H9 (cell line): ENCODE measurements around the gene GPR82. TPM values are rescaled to one million over a fixed set of nuclear protein-coding genes. Genes with fewer than 3 reads are reported as not detected.

Source experiments
- DNase-seq: peaks from one replicate; pipeline ENCODE4 v3.0.0-alpha.2; 2017
- H2AFZ ChIP-seq: one replicate; pipeline ENCODE4 v1.6.1; 2013; ENCODE audit warnings: mild to moderate bottlenecking, low read length, control low read depth, moderate library complexity
- H2AK5ac ChIP-seq: 2 replicates; pipeline ENCODE4 v1.6.1; 2013; ENCODE audit warnings: low read length, control low read depth, mixed read lengths; ENCODE audit not compliant: insufficient read length
- H2BK120ac ChIP-seq: one replicate; pipeline ENCODE4 v1.6.1; 2013; ENCODE audit warnings: low read depth, mild to moderate bottlenecking, low read length, control low read depth, inconsistent platforms; ENCODE audit not compliant: poor library complexity, severe bottlenecking
- H2BK12ac ChIP-seq: 2 replicates; pipeline ENCODE4 v1.6.1; 2013; ENCODE audit warnings: low read length, control low read depth, mixed read lengths, low read depth; ENCODE audit not compliant: insufficient read length
- H2BK15ac ChIP-seq: 2 replicates; pipeline ENCODE4 v1.6.1; 2013; ENCODE audit warnings: low read depth, low read length, control low read depth
- H2BK20ac ChIP-seq: one replicate; pipeline ENCODE4 v1.6.1; 2013; ENCODE audit warnings: low read depth, mild to moderate bottlenecking, low read length, control low read depth, inconsistent platforms; ENCODE audit not compliant: poor library complexity, severe bottlenecking
- H2BK5ac ChIP-seq: 2 replicates; pipeline ENCODE4 v1.6.1; 2013; ENCODE audit warnings: low read length, control low read depth, mixed read lengths; ENCODE audit not compliant: insufficient read length
- H3K14ac ChIP-seq: 2 replicates; pipeline ENCODE4 v1.6.1; 2013; ENCODE audit warnings: low read length, control low read depth; ENCODE audit not compliant: insufficient read depth
- H3K18ac ChIP-seq: 2 replicates; pipeline ENCODE4 v1.6.1; 2013; ENCODE audit warnings: low read depth, mild to moderate bottlenecking, mixed read lengths, low read length, control low read depth; ENCODE audit not compliant: insufficient read length
- H3K23ac ChIP-seq: 2 replicates; pipeline ENCODE4 v1.6.1; 2013; ENCODE audit warnings: low read length, control low read depth, mixed read lengths, low read depth; ENCODE audit not compliant: insufficient read length
- H3K23me2 ChIP-seq: 2 replicates; pipeline ENCODE4 v1.6.1; 2013; ENCODE audit warnings: low read depth, mild to moderate bottlenecking, mixed read lengths, low read length, control low read depth; ENCODE audit not compliant: insufficient read length, poor library complexity, severe bottlenecking
- H3K27ac ChIP-seq: 2 replicates; pipeline ENCODE4 v1.5.1; 2013; ENCODE audit warnings: low read length, control low read depth, mixed read lengths, low read depth; ENCODE audit not compliant: insufficient read length
- H3K27me3 ChIP-seq: 2 replicates; pipeline ENCODE4 v1.6.1; 2013; ENCODE audit warnings: low read length, control low read depth, inconsistent platforms; ENCODE audit not compliant: insufficient read depth
- H3K4ac ChIP-seq: 2 replicates; pipeline ENCODE4 v1.6.1; 2013; ENCODE audit warnings: low read depth, mild to moderate bottlenecking, control low read depth, inconsistent platforms, low read length, moderate library complexity
- H3K4me1 ChIP-seq: 2 replicates; pipeline ENCODE4 v1.6.1; 2013; ENCODE audit warnings: low read length, control low read depth, inconsistent platforms; ENCODE audit not compliant: insufficient read depth
- H3K4me2 ChIP-seq: 2 replicates; pipeline ENCODE4 v1.6.1; 2013; ENCODE audit warnings: low read length, control low read depth, mixed read lengths; ENCODE audit not compliant: insufficient read length, insufficient read depth
- H3K56ac ChIP-seq: 2 replicates; pipeline ENCODE4 v1.6.1; 2013; ENCODE audit warnings: low read depth, mild to moderate bottlenecking, mixed read lengths, low read length, control low read depth; ENCODE audit not compliant: insufficient read length
- H3K79me1 ChIP-seq: 2 replicates; pipeline ENCODE4 v1.6.1; 2013; ENCODE audit warnings: low read depth, mild to moderate bottlenecking, moderate library complexity, low read length, control low read depth, inconsistent platforms; ENCODE audit not compliant: insufficient read depth, poor library complexity, severe bottlenecking
- H3K79me2 ChIP-seq: 2 replicates; pipeline ENCODE4 v1.6.1; 2013; ENCODE audit warnings: low read length, control low read depth, inconsistent platforms; ENCODE audit not compliant: insufficient read depth
- H3K9ac ChIP-seq: 2 replicates; pipeline ENCODE4 v1.6.1; 2013; ENCODE audit warnings: low read length, control low read depth, mixed read lengths; ENCODE audit not compliant: insufficient read length; ENCODE audit errors: extremely low read depth
- H3K9me3 ChIP-seq: one replicate; pipeline ENCODE4 v1.6.1; 2013; ENCODE audit warnings: low read depth, low read length, inconsistent platforms; ENCODE audit not compliant: control insufficient read depth
- H3T11ph ChIP-seq: one replicate; pipeline ENCODE4 v1.6.1; 2013; ENCODE audit warnings: mild to moderate bottlenecking, low read length, control low read depth, inconsistent platforms
- H4K20me1 ChIP-seq: one replicate; pipeline ENCODE4 v1.6.1; 2013; ENCODE audit not compliant: control insufficient read depth, insufficient read length, insufficient read depth
- H4K5ac ChIP-seq: 2 replicates; pipeline ENCODE4 v1.6.1; 2013; ENCODE audit warnings: low read depth, mild to moderate bottlenecking, mixed read lengths, low read length, control low read depth; ENCODE audit not compliant: insufficient read length
- H4K8ac ChIP-seq: replicated peaks from 2 replicates; pipeline ENCODE4 v1.6.1; 2013; ENCODE audit warnings: low read length, control low read depth, mixed read lengths, low read depth; ENCODE audit not compliant: insufficient read length
- H4K91ac ChIP-seq: 2 replicates; pipeline ENCODE4 v1.6.1; 2013; ENCODE audit warnings: low read depth, mild to moderate bottlenecking, moderate library complexity, mixed read lengths, low read length, control low read depth; ENCODE audit not compliant: insufficient read length
- H3K27ac Mint-ChIP-seq, 3 experiments: 2 replicates in 2 of 3; 3 replicates in 1 of 3; pipeline ENCODE4 v1.8.0; 2020 to 2021; ENCODE audit warnings: mixed read lengths in 3 of 3, mild to moderate bottlenecking in 1 of 3, moderate library complexity in 1 of 3
- H3K27me3 Mint-ChIP-seq: 2 replicates; pipeline ENCODE4 v1.8.0; 2021; ENCODE audit warnings: low read depth, mild to moderate bottlenecking, moderate library complexity, mixed read lengths
- H3K36me3 Mint-ChIP-seq, 3 experiments: 2 replicates in 2 of 3; 3 replicates in 1 of 3; pipeline ENCODE4 v1.8.0; 2020 to 2021; ENCODE audit warnings: low read depth in 3 of 3, mixed read lengths in 3 of 3; ENCODE audit not compliant: insufficient read depth in 1 of 3
- H3K4me1 Mint-ChIP-seq, 2 experiments: 2 replicates each; pipeline ENCODE4 v1.8.0; 2020; ENCODE audit warnings: mixed read lengths in 2 of 2
- H3K4me3 Mint-ChIP-seq, 2 experiments: 2 replicates in 1 of 2; 3 replicates in 1 of 2; pipeline ENCODE4 v1.8.0; 2020 to 2021; ENCODE audit warnings: mild to moderate bottlenecking in 2 of 2, mixed read lengths in 2 of 2, moderate library complexity in 1 of 2
- H3K9me3 Mint-ChIP-seq, 2 experiments: 2 replicates in 1 of 2; 3 replicates in 1 of 2; pipeline ENCODE4 v1.8.0; 2020; ENCODE audit warnings: mild to moderate bottlenecking in 2 of 2, mixed read lengths in 2 of 2, moderate library complexity in 1 of 2
- WGBS: extraction: QIAGEN DNeasy Blood & Tissue Kit; methylation state at CpG from one replicate; pipeline ENCODE4 v1.1.7; 2013; ENCODE audit warnings: missing lambda C conversion rate, low lambda C conversion rate, mixed read lengths; ENCODE audit not compliant: insufficient read length; ENCODE audit errors: extremely low coverage; 5-methylcytosine and 5-hydroxymethylcytosine counted together
- total RNA-seq: library from RNA; stranded (reverse); gene quantifications from 2 replicates; pipeline ENCODE4 v1.2.1, GENCODE V29; 2021
- TF ChIP-seq, protein P1 (sequence below): fragments of 200-600 bp; sonication (generic); conservative IDR thresholded peaks from 3 replicates; pipeline ENCODE4 v1.8.0; 2021; ENCODE audit warnings: antibody characterized with exemption, mild to moderate bottlenecking

GPR82 gene
- total RNA-seq, 1 experiment from 2014 or later = not detected

DNA sequence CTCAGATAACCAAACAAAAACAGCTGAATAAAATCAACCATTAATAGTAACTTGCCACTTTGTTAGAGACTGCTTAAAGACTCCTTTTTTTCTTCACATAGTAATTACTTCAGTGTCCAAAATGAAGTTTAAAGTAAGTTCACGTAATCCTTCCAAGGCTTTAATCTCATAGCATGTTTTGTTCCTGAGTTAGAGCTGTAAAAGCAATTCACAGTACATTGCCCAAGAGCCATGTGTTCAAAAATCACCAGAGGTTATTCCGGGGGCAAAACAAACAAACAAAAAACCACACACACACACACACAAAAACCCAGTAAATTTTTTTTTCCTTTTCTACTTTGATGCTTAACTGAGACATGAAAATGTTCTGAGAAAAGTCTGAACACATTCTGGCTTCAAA lies 6.1 kb downstream of the GPR82 start:
- H2AK5ac ChIP-seq = no peak overlapping the region
- no peaks in the 10 kb centered on the region for H3K79me2 ChIP-seq
- WGBS = no CpG with 5 or more reads among the region's 2 CpGs
- H4K91ac ChIP-seq = no peak overlapping the region
- H3K4me2 ChIP-seq = no peak overlapping the region
- H3K9me3 Mint-ChIP-seq = peaks cover 29 to 37% of the 10 kb centered on the region in 2 experiments
- H3K27me3 ChIP-seq = no peaks in the 10 kb centered on the region
- H3K18ac ChIP-seq = no peak overlapping the region
- no peak overlapping the region for H2BK12ac ChIP-seq
- H3K14ac ChIP-seq = no peak overlapping the region
- H4K20me1 ChIP-seq = no peaks in the 10 kb centered on the region
- no peak overlapping the region for H3K4ac ChIP-seq
- TF ChIP-seq, protein P1, sequence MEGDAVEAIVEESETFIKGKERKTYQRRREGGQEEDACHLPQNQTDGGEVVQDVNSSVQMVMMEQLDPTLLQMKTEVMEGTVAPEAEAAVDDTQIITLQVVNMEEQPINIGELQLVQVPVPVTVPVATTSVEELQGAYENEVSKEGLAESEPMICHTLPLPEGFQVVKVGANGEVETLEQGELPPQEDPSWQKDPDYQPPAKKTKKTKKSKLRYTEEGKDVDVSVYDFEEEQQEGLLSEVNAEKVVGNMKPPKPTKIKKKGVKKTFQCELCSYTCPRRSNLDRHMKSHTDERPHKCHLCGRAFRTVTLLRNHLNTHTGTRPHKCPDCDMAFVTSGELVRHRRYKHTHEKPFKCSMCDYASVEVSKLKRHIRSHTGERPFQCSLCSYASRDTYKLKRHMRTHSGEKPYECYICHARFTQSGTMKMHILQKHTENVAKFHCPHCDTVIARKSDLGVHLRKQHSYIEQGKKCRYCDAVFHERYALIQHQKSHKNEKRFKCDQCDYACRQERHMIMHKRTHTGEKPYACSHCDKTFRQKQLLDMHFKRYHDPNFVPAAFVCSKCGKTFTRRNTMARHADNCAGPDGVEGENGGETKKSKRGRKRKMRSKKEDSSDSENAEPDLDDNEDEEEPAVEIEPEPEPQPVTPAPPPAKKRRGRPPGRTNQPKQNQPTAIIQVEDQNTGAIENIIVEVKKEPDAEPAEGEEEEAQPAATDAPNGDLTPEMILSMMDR = no peak
- no peak for DNase-seq
- no peak overlapping the region for H4K5ac ChIP-seq
- no peak overlapping the region for H3K4me3 Mint-ChIP-seq
- no peaks in the 10 kb centered on the region for H3K27me3 Mint-ChIP-seq
- H3K9ac ChIP-seq = no peak overlapping the region
- H3K23me2 ChIP-seq = no peaks in the 10 kb centered on the region
- H3K27ac ChIP-seq = no peak overlapping the region
- H2BK5ac ChIP-seq = no peak overlapping the region
- H3K27ac Mint-ChIP-seq = no peak overlapping the region; a peak in 1 of 7 replicates
- H3K23ac ChIP-seq = no peak overlapping the region
- no peak overlapping the region for H3T11ph ChIP-seq
- no peak overlapping the region for H2AFZ ChIP-seq
- no peaks in the 10 kb centered on the region; the same call in 1 of the 2 replicates for H3K4me1 ChIP-seq
- peaks cover 6 to 10% of the 10 kb centered on the region in 2 experiments; a peak in 3 of 4 replicates for H3K4me1 Mint-ChIP-seq
- no peaks in the 10 kb centered on the region for H3K79me1 ChIP-seq
- H4K8ac ChIP-seq = no peak overlapping the region
- no peak overlapping the region for H2BK20ac ChIP-seq
- H2BK120ac ChIP-seq = no peak overlapping the region
- peaks cover 0 to 2% (median 0%) of the 10 kb centered on the region in 3 experiments; a peak in 1 of 7 replicates for H3K36me3 Mint-ChIP-seq
- no peak overlapping the region for H2BK15ac ChIP-seq
- H3K56ac ChIP-seq = no peak overlapping the region
- no peaks in the 10 kb centered on the region for H3K9me3 ChIP-seq
